Middle frontal gyrus (tissue), 1 donor: ENCODE measurements around the gene CHRNA10.

Source experiments
- DNase-seq: peaks from one replicate; pipeline ENCODE4 v3.0.0-alpha.2; 2015; ENCODE audit warnings: low spot score; ENCODE audit errors: extremely low spot score

Gene CHRNA10

DNA sequence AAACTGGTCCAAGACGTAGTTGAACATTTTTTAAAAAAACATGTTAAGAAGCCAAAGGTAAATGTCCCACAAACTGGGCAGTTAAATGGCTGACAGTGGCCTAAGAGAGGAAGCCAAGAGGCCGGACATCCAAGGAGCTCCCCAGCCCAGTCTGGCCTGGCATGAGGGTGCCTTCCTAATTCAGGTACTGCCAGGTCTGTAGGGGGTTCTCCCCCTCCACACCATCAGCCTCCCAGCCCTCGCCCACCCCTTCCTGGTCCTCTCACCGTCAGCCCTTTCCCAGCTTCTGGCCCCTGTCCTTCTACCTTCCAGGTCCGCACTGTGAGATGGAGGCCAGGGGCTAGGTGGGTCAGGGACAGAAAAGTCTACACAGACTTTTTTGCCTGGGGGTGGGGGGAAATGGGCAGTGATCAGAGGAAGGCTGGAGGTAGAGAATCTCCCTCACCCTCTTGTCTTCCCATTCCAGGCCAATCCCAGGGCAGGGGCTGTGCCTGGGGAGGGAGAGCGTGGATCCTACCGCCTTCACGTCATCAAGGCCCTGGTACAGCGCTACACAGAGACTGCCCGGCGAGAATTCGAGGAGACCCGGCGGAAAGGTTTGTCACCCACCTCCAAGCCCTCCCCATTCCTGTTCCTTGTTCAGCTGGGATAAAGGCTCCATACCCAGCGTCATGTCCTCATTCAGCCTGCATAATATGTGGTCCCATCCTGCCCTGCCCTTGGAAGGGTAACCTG lies 35.4 kb downstream of the CHRNA10 start:
- DNase-seq, result no peak

DNA sequence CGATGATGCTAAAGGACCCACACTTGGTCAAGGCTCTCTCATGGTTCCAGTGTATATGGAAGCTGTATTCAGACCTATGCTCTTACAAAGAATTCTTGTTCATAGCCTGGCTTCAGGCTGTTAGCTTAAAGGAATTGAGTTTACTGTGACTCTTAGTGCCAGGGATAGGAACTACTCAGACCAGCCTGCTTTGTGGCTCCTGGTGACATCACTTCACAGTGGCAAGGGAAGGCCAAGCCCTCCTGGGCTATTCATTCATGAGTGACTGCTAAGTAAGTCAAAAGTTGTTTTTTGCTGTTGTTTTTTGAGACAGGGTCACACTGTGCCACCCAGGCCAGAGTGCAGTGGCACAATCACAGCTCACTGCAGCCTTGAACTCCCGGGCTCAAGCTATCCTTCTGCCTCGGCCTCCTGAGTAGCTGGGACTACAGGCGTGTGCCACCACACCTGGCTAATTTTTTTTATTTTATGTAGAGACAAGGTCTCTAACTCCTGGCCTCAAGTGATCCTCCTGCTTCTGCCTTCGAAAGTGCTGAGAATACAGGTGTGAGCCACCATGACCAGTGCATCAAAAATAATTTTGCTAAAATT lies 39.0 kb downstream of the CHRNA10 start:
- DNase-seq, result no peak

DNA sequence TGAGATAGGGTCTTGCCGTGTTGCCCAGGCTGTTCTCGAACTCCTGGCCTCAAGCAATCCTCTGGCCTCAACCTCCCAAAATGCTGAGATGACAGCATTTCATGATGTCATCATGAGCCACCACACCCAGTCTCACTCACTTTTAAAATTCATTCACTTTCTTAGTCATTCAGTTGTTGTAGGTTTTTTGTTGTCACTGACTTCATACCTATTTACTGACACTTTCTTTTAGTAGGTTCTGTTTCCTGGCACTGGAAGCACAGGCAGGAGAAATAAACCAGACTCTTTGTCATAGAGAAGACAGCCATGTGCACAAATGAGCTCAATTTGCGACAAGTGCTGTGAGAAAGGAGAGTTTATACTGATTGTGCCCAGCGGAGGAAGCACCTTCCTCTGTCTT lies 39.9 kb downstream of the CHRNA10 start:
- no peak for DNase-seq

DNA sequence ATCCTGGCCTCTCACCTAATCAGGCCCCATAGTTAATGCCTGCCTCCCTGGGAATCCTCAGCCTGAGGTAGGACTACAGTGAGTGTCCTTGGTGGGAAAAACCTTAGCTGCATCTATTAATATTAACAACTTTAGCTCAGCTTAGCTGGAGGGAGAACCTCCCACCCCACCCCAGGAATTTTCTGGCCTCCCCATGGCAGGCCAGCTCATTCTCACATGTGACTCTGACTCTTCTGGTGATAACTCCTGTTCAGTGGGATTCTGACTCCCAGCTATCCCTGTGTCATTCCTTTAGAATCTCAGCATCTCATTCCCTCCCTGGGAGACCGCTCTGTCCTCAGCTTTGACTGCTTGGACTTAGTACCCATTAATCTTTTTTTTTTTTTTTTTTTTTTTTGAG lies 43.9 kb downstream of the CHRNA10 start:
- no peak for DNase-seq

DNA sequence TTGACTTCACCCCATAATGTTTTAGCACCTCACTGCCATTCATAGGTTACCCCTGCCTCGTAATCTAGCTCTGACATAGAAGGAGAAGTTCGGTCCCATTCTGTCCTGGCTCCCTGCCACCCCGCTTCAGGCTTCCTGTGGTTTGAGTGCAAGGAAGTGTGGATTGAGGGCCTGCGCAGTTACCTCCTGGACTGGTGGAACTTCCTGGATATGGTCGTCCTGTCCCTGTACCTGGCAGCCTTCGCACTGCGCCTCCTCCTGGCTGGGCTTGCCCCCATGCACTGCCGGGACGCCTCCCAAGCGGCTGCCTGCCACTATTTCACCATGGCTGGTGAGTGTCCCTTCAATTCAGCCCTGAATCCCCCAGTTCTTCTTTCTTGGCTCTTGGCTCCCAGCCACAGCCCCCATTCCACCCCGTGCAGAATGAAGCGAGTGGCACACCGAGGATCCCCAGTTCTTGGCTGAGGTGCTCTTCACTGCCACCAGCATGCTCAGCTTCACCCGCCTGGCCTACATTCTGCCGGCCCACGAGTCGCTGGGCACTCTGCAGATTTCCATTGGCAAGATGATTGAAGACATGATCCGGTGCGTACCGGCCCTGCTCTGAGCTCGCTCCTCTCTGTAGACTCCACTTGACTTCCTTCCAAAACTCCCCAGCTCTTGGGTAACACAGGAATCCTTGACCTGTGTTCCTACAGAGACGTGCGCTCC lies 44.8 kb downstream of the CHRNA10 start:
- no peak for DNase-seq

DNA sequence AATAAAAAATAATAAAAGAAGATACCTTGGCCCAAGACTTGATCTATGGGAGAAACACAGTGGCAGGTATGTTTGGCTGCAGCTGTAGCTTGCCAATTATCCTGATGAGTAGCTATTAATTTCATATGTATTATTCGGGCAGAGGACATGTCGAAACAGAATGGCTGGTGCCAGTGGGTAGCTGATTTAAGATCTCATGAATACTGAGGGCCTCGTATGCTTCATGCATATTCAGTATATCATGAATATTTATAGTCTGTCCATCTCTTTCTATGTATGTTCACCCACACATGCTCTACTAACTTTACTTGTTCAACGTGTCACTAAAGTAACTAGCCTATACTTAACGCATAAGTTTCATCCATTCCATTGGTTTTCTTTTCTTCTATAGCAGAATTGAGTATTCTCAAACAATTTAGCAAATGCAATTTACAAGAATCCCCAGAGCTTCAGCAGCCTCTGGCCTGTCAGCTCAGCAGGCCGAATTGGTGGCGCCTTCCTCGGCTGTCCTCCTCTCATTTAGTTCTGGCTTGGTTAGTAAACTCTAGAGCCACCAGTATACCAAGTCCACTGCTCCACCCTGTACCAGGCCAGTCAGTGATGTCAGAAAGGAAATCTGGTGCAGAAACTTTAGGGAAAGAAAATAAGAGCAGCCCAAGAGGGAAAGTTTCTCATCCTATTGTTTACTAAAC lies 47.3 kb downstream of the CHRNA10 start:
- no peak for DNase-seq

DNA sequence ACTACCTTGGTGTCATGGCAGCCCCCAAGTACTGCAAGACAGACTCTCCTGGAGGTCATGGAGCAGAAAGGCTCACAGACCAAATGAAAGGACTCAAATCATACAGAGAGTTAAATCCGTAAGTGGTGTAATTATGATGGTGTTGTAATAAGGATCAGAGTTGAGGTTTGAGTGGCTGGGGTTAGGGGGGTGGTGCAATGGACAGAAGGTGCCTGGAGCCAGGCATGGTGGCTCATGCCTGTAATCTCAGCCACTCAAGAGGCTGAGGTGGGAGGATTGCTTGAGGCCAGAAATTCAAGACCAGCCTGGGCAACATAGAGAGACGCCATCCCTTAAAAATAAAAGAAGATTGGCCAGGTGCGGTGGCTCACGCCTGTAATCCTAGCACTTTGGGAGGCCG lies 48.1 kb downstream of the CHRNA10 start:
- no peak for DNase-seq

DNA sequence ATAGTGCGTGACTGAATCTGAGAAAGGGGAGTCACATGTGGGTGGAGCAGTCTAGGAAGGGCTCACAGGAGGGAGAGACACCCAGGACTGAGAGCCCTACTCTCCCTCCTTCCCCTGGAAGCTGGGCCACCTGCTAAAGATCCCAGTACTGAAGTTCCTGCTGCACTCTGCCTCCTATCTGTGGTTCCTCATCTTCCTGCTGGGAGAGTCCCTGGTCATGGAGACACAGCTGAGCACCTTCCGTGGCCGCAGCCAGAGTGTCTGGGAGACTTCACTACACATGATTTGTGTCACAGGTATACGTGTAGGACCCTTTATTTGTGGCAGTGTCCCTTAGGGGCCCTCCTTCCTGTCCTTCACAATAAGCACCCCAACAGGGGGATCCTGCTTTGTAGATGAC lies 48.7 kb downstream of the CHRNA10 start:
- DNase-seq, result no peak

DNA sequence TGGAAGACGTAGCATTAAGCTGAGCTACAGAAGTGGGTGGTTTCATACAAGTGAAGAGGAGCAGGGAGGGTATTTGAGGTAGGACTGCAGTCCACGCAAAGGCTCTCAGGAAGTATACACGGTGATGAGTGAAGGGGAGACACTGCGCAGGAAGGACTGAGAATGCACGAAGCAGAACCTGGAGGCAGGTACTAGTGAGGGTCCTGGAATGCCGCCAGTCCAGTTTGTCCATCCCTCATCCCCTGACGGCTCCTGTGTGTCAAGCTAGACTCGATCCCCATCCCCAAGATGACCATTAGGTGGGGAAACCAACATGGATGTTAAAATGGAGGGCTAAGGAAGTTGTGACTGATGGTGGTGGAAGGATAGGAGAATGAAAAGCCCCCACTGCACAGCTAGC lies 53.2 kb downstream of the CHRNA10 start:
- DNase-seq, result no peak

DNA sequence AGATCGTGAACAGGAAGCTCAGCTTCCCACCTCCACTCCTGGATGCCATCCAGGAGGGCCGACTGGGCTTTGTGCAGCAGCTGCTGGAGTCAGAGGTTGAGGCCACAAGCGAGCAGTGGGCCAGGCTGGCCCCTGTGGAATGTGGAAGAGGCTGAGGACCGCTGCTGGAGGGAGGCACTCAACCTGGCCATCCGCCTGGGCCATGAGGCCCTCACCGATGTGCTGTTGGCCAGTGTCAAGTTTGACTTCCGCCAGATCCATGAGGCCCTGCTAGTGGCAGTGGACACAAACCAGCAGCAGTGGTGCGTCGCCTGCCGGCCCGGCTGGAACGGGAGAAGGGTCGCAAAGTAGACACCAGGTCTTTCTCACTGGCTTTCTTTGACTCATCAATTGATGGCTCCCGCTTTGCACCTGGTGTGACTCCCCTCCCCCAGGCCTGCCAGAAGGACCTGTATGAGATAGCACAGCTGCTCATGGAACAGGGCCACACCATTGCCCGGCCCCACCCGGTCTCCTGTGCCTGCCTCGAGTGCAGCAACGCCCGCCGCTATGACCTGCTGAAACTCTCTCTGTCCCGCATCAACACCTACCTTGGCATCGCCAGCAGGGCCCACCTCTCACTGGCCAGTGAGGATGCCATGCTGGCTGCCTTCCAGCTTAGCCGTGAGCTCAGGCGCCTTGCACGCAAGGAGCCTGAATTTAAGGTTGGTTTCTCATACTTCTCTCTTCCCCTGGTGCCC lies 54.3 kb downstream of the CHRNA10 start:
- DNase-seq, result no peak

DNA sequence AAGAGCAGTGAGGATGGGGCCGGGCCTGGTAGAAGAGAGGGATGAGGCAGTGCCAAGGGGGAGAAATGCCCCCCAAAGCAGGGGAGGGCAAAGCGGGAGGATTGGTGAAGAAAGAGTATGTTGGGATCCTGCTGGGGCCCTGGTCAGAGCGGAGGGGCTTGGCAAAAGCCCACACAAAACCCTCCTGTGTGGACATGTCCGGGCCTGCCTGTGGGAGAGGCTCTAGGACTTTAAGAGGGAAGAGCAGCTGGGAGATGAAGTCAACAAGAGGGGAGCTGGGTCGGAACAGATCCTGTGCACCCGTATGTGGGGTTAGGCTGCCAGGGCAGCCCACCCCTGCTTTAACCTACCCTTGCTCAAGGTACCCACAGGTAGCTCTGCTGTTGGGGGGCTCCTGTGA lies 55.2 kb downstream of the CHRNA10 start:
- DNase-seq, result no peak
